SK-N-SH treated with all-trans-retinoic acid at 6 μM for 48 hours (cell line): ENCODE results near the gene HINT2.

Experiments
- ATAC-seq: fragments of 200-7000 bp; cut with Tn5 transposase; 3 replicates; pipeline ENCODE4 v1.9.1; 2020; ENCODE audit warnings: mild to moderate bottlenecking, moderate library complexity
- ARNTL ChIP-seq: fragments of 450-650 bp; formaldehyde crosslinking; IDR thresholded peaks from 2 replicates; pipeline ENCODE4 v1.5.0; 2020; ENCODE audit warnings: low read depth, mild to moderate bottlenecking, moderate library complexity, borderline replicate concordance
- BACH2 ChIP-seq: fragments of 250-450 bp; sonication (Bioruptor Pico); IDR thresholded peaks from 2 replicates; pipeline ENCODE4 v1.9.0; 2021; ENCODE audit warnings: mild to moderate bottlenecking, borderline replicate concordance
- CSDC2 ChIP-seq: fragments of 250-450 bp; sonication (Bioruptor Pico); IDR thresholded peaks from 2 replicates; pipeline ENCODE4 v1.5.0; 2020; ENCODE audit warnings: mild to moderate bottlenecking, moderate library complexity
- ESRRG ChIP-seq: fragments of 250-450 bp; sonication (Bioruptor Pico); IDR thresholded peaks from 2 replicates; pipeline ENCODE4 v1.6.1; 2021; ENCODE audit warnings: mild to moderate bottlenecking
- GLIS3 ChIP-seq: fragments of 250-450 bp; sonication (Bioruptor Pico); IDR thresholded peaks from 2 replicates; pipeline ENCODE4 v1.5.0; 2020; ENCODE audit warnings: mild to moderate bottlenecking, moderate library complexity
- ISL1 ChIP-seq: fragments of 250-450 bp; sonication (Bioruptor Pico); IDR thresholded peaks from 2 replicates; pipeline ENCODE4 v2.1.2; 2022; ENCODE audit warnings: mild to moderate bottlenecking, moderate library complexity
- OSR1 ChIP-seq: fragments of 250-450 bp; sonication (Bioruptor Pico); IDR thresholded peaks from 2 replicates; pipeline ENCODE4 v1.8.0; 2022; ENCODE audit warnings: moderate library complexity, mild to moderate bottlenecking, inconsistent platforms
- POU6F1 ChIP-seq: fragments of 250-450 bp; sonication (Bioruptor Pico); IDR thresholded peaks from 2 replicates; pipeline ENCODE4 v1.8.0; 2021; ENCODE audit warnings: low read depth, mild to moderate bottlenecking, moderate library complexity, borderline replicate concordance
- PPARA ChIP-seq: fragments of 250-450 bp; sonication (Bioruptor Pico); IDR thresholded peaks from 2 replicates; pipeline ENCODE4 v1.5.0; 2020; ENCODE audit warnings: mild to moderate bottlenecking, borderline replicate concordance
- RARB ChIP-seq: fragments of 250-450 bp; sonication (Bioruptor Pico); IDR thresholded peaks from 2 replicates; pipeline ENCODE4 v1.8.0; 2021; ENCODE audit warnings: mild to moderate bottlenecking, moderate library complexity
- SNAI2 ChIP-seq: fragments of 250-450 bp; sonication (Bioruptor Pico); IDR thresholded peaks from 2 replicates; pipeline ENCODE4 v1.5.0; 2020; ENCODE audit warnings: mild to moderate bottlenecking, moderate library complexity
- TCF4 ChIP-seq: fragments of 250-450 bp; sonication (Bioruptor Pico); IDR thresholded peaks from 2 replicates; pipeline ENCODE4 v1.8.0; 2021; ENCODE audit warnings: mild to moderate bottlenecking, moderate library complexity, borderline replicate concordance
- TOX ChIP-seq: fragments of 250-450 bp; sonication (Bioruptor Pico); IDR thresholded peaks from 2 replicates; pipeline ENCODE4 v1.8.0; 2021; ENCODE audit warnings: mild to moderate bottlenecking, moderate library complexity, borderline replicate concordance
- ZC3H10 ChIP-seq: fragments of 250-450 bp; sonication (Bioruptor Pico); IDR thresholded peaks from 2 replicates; pipeline ENCODE4 v1.5.1; 2021; ENCODE audit warnings: mild to moderate bottlenecking, moderate library complexity
- ZFP3 ChIP-seq: fragments of 250-450 bp; sonication (Bioruptor Pico); IDR thresholded peaks from 2 replicates; pipeline ENCODE4 v1.5.0; 2020; ENCODE audit warnings: mild to moderate bottlenecking, moderate library complexity
- ZFP30 ChIP-seq: fragments of 450-650 bp; formaldehyde crosslinking; IDR thresholded peaks from 2 replicates; pipeline ENCODE4 v1.5.0; 2022; ENCODE audit warnings: mild to moderate bottlenecking, moderate library complexity
- ZNF565 ChIP-seq: fragments of 450-650 bp; formaldehyde crosslinking; conservative IDR thresholded peaks from 2 replicates; pipeline ENCODE4 v1.5.0; 2020; ENCODE audit warnings: low read depth, mild to moderate bottlenecking, moderate library complexity
- ZNF70 ChIP-seq: fragments of 450-650 bp; formaldehyde crosslinking; IDR thresholded peaks from 2 replicates; pipeline ENCODE4 v1.5.0; 2020; ENCODE audit warnings: mild to moderate bottlenecking, moderate library complexity
- ZNF8 ChIP-seq: fragments of 450-650 bp; formaldehyde crosslinking; IDR thresholded peaks from 2 replicates; pipeline ENCODE4 v1.5.0; 2020; ENCODE audit warnings: mild to moderate bottlenecking, moderate library complexity
- TF ChIP-seq, protein P1 (sequence below): fragments of 250-450 bp; sonication (Bioruptor Pico); IDR thresholded peaks from 2 replicates; pipeline ENCODE4 v1.8.0; 2020; ENCODE audit warnings: mild to moderate bottlenecking, moderate library complexity, borderline replicate concordance
- TF ChIP-seq, protein P2 (sequence below): fragments of 250-450 bp; sonication (Bioruptor Pico); IDR thresholded peaks from 2 replicates; pipeline ENCODE4 v1.5.1; 2021; ENCODE audit warnings: mild to moderate bottlenecking, moderate library complexity
- TF ChIP-seq, protein P3 (sequence below): fragments of 250-450 bp; sonication (Bioruptor Pico); IDR thresholded peaks from 2 replicates; pipeline ENCODE4 v1.5.0; 2020; ENCODE audit warnings: mild to moderate bottlenecking, moderate library complexity

Gene HINT2

DNA sequence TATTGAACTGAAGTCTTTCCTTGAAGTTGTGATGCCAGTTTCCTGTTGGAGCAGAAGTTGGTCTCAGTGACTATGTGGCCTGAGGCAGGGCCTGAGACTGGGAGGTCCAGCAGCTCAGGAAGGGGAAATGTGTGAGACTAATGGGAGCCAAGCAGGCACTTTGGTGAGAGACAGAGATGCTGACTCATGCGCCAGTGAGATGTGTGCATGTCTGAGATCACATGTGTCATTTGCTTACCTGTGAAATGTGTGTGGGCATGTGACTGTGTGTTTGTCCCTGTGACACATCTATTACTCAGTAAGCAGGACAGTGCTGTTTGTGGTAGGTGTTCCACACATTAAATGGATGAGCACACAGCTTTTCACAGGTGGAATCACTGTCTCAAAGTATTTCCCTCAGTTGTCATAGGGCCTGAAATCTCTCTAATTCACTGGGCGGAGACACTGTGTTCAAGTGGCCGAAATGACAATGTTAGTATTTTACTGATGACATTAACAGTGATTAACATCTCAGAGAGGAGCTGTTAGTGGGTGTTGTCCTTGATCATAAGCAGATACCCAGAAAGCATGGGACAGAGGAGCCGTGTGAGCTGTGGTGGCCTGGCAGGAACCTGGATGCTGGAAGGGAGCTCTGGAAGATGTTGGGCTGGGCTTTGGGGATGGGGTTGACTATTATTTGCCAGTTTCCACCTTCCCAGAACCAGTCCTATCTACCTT lies 16.0 kb downstream of the HINT2 start:
- ATAC-seq = peak; percentile 47; the same call in 2 of the 3 replicates
- TF ChIP-seq TCF4 (CRISPR knock-in tag) (no peak), ZNF565 (CRISPR knock-in tag) (no peak), ZFP30 (CRISPR knock-in tag) (no peak), ZC3H10 (CRISPR knock-in tag) (no peak), ARNTL (no peak), PPARA (CRISPR knock-in tag) (no peak)
- TF ChIP-seq, all 23 proteins: peak for 0

DNA sequence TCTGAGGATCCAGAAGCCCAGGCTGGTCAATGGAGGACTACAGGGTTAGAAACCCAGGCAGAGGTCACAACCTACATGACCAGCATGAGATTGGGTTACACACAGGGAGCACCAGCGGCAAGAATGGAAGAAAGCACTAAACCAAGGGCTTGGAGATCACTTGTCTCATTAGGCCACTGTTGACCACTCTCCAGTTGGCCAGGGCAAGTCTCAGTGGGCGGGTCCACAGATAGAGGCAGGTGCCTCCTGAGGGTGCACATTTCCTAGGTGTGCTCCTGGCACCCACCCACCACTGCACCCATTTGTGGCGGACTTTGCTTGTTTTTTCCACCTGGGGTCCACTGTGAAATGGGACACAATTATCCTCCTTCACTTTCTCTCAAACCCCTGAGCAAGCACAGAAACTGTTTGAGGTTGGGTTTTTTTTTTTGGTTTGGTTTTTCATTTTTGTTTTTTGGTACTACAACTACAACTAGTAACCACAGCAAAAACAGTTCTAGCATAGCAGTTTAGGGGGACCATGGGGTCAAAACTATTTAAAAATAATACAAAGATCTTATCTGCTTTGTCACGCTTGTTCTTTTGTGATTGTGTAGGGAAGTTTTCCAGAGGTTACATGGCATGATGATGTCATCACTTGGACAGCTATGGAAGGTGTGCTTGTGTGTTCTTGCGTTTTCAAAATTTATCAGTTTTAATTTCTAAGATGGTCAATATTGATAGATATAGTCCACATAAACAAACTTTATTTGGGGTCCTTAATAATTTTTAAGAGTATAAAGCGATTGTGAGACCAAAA lies 17.3 kb downstream of the HINT2 start:
- TF ChIP-seq, protein P1, sequence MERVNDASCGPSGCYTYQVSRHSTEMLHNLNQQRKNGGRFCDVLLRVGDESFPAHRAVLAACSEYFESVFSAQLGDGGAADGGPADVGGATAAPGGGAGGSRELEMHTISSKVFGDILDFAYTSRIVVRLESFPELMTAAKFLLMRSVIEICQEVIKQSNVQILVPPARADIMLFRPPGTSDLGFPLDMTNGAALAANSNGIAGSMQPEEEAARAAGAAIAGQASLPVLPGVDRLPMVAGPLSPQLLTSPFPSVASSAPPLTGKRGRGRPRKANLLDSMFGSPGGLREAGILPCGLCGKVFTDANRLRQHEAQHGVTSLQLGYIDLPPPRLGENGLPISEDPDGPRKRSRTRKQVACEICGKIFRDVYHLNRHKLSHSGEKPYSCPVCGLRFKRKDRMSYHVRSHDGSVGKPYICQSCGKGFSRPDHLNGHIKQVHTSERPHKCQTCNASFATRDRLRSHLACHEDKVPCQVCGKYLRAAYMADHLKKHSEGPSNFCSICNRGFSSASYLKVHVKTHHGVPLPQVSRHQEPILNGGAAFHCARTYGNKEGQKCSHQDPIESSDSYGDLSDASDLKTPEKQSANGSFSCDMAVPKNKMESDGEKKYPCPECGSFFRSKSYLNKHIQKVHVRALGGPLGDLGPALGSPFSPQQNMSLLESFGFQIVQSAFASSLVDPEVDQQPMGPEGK (CRISPR knock-in tag) = no peak
- TF ChIP-seq ZNF8 = no peak
- no peak for TF ChIP-seq GLIS3 (CRISPR knock-in tag)
- no peak for TF ChIP-seq CSDC2 (CRISPR knock-in tag)
- no peak for TF ChIP-seq POU6F1
- no peak for TF ChIP-seq TCF4 (CRISPR knock-in tag)
- TF ChIP-seq, protein P2, sequence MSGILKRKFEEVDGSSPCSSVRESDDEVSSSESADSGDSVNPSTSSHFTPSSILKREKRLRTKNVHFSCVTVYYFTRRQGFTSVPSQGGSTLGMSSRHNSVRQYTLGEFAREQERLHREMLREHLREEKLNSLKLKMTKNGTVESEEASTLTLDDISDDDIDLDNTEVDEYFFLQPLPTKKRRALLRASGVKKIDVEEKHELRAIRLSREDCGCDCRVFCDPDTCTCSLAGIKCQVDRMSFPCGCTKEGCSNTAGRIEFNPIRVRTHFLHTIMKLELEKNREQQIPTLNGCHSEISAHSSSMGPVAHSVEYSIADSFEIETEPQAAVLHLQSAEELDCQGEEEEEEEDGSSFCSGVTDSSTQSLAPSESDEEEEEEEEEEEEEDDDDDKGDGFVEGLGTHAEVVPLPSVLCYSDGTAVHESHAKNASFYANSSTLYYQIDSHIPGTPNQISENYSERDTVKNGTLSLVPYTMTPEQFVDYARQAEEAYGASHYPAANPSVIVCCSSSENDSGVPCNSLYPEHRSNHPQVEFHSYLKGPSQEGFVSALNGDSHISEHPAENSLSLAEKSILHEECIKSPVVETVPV (CRISPR knock-in tag) = no peak
- no peak for TF ChIP-seq OSR1 (CRISPR knock-in tag)
- TF ChIP-seq ISL1 (CRISPR knock-in tag) = no peak
- TF ChIP-seq SNAI2 = no peak
- TF ChIP-seq ZC3H10 (CRISPR knock-in tag) = no peak
- no peak for TF ChIP-seq BACH2 (CRISPR knock-in tag)
- no peak for TF ChIP-seq ARNTL
- TF ChIP-seq, protein P3, sequence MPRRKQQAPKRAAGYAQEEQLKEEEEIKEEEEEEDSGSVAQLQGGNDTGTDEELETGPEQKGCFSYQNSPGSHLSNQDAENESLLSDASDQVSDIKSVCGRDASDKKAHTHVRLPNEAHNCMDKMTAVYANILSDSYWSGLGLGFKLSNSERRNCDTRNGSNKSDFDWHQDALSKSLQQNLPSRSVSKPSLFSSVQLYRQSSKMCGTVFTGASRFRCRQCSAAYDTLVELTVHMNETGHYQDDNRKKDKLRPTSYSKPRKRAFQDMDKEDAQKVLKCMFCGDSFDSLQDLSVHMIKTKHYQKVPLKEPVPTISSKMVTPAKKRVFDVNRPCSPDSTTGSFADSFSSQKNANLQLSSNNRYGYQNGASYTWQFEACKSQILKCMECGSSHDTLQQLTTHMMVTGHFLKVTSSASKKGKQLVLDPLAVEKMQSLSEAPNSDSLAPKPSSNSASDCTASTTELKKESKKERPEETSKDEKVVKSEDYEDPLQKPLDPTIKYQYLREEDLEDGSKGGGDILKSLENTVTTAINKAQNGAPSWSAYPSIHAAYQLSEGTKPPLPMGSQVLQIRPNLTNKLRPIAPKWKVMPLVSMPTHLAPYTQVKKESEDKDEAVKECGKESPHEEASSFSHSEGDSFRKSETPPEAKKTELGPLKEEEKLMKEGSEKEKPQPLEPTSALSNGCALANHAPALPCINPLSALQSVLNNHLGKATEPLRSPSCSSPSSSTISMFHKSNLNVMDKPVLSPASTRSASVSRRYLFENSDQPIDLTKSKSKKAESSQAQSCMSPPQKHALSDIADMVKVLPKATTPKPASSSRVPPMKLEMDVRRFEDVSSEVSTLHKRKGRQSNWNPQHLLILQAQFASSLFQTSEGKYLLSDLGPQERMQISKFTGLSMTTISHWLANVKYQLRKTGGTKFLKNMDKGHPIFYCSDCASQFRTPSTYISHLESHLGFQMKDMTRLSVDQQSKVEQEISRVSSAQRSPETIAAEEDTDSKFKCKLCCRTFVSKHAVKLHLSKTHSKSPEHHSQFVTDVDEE = no peak
- TF ChIP-seq RARB (CRISPR knock-in tag) = no peak
- ATAC-seq = no peak

- peak; percentile 45; the same call in 2 of the 3 replicates for ATAC-seq
- TF ChIP-seq TCF4 (CRISPR knock-in tag) = no peak
- TF ChIP-seq ZC3H10 (CRISPR knock-in tag) = no peak
- no peak for TF ChIP-seq SNAI2
- no peak for TF ChIP-seq RARB (CRISPR knock-in tag)
- no peak for TF ChIP-seq POU6F1
- no peak for TF ChIP-seq ZNF70 (CRISPR knock-in tag)
- TF ChIP-seq TOX (CRISPR knock-in tag) = no peak
- TF ChIP-seq OSR1 (CRISPR knock-in tag) = no peak
- TF ChIP-seq ARNTL = no peak
- TF ChIP-seq CSDC2 (CRISPR knock-in tag) = no peak
- no peak for TF ChIP-seq GLIS3 (CRISPR knock-in tag)
- TF ChIP-seq ZNF565 (CRISPR knock-in tag) = no peak
- no peak for TF ChIP-seq ESRRG
- TF ChIP-seq ZFP3 (CRISPR knock-in tag) = no peak
- TF ChIP-seq PPARA (CRISPR knock-in tag) = no peak
- no peak for TF ChIP-seq ZNF8
- TF ChIP-seq, protein P1 (CRISPR knock-in tag) = no peak
- TF ChIP-seq ZFP30 (CRISPR knock-in tag) = no peak
Observed at GRCh38 chr9:35795695-35796094, 19.1 kb downstream of the HINT2 start.
